LNCaP clone FGC (cell line): ENCODE measurements around the gene AGMAT.
"Not testable (repeated sequence)": the region's sequence is repeated elsewhere in the genome, so short reads cannot be mapped to it uniquely, and the experiment has no call there.

Source experiments
- DNase-seq: peaks from one replicate; pipeline ENCODE4 v3.0.0-alpha.2; 2011; ENCODE audit warnings: low read depth
- H3K4me3 ChIP-seq: 2 replicates; pipeline ENCODE4 v1.5.1; 2011; ENCODE audit warnings: mild to moderate bottlenecking, low read depth, low read length, control low read depth
- TF ChIP-seq, protein P1 (sequence below): IDR thresholded peaks from 2 replicates; pipeline ENCODE4 v1.5.1; 2012; ENCODE audit warnings: mild to moderate bottlenecking; ENCODE audit not compliant: control insufficient read depth, insufficient read depth; ENCODE audit errors: extremely low read depth

Gene AGMAT

DNA sequence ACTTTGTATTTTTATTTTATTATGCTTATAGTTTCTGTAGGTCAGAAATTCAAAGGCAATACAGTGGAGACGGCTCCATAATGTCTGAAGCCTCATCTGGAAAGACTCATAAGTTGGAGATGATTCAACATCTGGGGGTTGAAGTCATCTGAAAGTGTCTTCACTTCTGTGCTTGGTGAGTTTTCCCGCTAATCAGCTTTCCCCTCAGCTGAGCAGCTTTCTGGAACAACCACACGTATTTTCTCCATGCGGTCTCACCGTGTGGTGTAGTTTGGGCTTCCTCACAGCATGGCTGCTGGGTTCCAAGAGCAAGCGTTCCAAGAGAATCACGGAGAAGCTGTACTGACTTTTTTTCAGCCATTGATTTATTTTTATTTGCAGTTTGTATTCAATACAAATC, 24.8 kb upstream of the AGMAT start:
- no peak for DNase-seq
- H3K4me3 ChIP-seq, result no peak overlapping the region
- TF ChIP-seq, protein P1, sequence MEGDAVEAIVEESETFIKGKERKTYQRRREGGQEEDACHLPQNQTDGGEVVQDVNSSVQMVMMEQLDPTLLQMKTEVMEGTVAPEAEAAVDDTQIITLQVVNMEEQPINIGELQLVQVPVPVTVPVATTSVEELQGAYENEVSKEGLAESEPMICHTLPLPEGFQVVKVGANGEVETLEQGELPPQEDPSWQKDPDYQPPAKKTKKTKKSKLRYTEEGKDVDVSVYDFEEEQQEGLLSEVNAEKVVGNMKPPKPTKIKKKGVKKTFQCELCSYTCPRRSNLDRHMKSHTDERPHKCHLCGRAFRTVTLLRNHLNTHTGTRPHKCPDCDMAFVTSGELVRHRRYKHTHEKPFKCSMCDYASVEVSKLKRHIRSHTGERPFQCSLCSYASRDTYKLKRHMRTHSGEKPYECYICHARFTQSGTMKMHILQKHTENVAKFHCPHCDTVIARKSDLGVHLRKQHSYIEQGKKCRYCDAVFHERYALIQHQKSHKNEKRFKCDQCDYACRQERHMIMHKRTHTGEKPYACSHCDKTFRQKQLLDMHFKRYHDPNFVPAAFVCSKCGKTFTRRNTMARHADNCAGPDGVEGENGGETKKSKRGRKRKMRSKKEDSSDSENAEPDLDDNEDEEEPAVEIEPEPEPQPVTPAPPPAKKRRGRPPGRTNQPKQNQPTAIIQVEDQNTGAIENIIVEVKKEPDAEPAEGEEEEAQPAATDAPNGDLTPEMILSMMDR, result no peak

DNA sequence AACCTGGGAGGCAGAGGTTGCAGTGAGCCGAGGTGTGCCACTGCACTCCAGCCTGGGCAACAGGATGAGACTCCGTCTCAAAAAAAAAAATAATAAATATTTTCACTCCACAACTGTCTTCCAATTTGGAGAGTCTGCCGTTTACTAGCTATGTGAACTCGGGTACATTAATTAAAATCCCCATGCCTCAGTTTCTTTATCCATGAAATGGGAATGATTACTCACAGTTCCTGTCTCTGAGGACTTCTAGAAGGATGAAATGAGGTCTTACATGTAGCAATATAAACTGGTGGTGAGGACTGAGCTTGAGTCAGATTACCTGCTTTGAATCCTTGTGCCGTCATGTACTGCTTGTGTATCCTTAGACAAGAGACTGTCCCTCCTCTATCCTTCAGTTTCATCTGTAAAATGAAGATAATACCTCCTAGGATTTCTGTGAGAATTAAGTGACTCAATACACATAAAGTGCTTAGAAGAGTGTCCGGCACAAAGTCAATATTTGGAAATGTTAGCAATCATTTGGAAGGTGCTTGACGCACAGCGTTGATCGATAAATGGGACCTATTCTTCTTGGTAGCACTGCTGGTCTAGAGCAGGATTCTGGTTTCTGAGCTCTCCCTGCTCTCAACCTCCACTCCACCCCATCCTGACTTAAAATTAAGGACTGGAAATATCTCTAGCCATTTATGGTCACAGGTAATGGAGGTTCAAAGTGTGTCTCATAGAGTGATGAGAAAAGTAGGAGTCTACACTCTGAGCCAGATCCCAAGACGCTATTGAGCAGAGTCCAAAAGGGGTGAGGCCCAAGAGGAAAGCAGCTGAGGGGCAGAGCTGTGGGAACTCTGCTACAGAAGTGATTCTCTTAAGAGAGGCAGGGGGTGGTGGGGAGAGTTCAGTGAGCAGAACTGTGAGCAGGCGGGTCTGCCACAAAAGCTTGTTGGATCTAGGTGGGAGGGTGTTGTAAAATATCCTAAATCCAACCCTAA, 20.8 kb upstream of the AGMAT start:
- no peak for DNase-seq
- no peak overlapping the region for H3K4me3 ChIP-seq
- TF ChIP-seq, protein P1, result no peak

DNA sequence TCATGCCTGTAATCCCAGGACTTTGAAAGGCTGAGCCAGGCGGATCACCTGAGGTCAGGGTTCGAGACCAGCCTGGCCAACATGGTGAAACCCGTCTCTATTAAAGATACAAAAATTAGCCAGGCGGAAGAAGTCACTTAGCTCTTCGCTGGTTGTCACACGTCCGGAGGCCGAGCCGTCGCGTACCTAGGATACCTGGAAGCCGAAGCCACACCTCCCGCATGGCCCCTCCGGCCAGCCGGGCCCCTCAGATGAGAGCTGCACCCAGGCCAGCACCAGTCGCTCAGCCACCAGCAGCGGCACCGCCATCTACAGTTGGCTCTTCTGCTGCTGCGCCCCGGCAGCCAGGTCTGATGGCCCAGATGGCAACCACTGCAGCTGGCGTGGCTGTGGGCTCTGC, 19.5 kb upstream of the AGMAT start:
- DNase-seq, H3K4me3 ChIP-seq: not testable (repeated sequence)

DNA sequence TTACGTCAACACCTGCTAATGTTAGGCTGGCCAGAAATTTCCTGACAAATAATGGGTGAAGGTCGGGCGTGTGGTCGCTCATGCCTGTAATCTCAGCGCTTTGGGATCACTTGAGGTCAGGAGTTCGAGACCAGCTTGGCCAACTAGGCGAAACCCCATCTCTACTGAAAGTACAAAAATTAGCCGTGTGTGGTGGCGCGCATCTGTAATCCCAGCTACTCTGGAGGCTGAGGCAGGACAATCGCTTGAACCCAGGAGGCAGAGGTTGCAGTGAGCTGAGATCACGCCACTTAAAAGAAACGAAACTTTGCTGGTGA, 19.1 kb upstream of the AGMAT start:
- H3K4me3 ChIP-seq, DNase-seq: not testable (repeated sequence)

DNA sequence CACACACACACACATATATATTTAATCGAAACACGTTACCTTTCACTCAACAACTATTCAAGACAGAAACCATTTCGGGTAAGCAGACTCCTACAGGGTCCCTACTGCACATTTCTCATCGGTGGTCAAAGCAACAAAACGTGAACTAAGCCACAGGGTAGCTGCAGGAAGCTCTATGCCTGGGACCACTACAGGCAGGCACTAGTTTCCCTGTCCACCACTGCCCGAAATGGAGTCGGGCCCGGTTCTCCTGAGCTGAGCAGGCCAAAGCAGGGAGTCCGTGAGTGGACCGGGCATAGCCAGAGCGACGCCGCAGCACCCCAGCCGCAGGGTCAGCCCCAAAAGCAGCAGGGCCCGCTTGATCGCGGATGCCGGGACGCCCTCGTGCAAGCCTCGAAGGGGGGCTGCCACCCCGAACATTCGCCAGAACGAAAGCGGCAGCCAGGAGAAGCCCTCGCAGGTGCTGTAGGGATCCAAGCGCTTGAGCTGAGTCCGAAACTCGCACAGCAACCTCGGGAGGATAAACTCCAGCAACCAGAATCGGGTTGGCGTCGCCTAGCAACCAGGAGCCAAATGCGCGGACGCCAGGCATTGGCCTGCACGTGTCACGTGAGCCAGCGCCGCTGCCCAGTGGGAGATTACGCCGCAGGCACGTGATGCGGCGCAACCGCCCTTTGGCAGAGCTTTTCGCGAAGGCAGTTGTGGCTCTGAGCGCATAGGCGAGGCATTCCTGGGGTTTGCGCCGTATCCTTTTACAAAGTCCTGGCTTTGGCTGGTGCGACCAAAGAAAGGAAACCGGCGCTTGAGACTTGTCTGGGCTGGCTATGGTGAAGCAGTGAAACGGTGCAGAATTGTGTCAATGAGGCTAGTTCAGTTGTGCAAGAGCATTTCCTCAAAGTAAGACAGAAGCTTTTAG, 18.5 kb upstream of the AGMAT start:
- no peak for DNase-seq
- TF ChIP-seq, protein P1, result no peak
- H3K4me3 ChIP-seq, result no peak overlapping the region

DNA sequence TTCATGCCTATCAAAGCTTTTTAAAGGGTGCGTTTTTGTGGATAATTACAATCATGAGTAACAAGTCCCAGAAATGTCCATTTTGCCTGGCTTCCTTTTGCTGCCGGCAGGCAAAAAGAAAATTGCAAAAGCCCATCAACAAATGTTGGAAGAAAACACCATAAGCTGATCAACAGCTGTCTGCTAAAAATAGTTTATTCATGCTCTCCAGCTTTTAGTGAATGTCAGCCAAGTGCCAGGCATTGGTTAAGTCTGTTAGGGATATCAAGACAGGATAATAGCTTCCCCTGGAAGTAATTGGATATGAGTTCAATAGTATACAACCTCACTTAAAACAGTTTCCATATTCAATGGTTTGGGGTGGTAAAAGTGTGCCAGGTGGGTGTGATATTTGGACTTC, 13.6 kb upstream of the AGMAT start:
- H3K4me3 ChIP-seq, result no peak overlapping the region
- TF ChIP-seq, protein P1, result no peak
- DNase-seq, result no peak

DNA sequence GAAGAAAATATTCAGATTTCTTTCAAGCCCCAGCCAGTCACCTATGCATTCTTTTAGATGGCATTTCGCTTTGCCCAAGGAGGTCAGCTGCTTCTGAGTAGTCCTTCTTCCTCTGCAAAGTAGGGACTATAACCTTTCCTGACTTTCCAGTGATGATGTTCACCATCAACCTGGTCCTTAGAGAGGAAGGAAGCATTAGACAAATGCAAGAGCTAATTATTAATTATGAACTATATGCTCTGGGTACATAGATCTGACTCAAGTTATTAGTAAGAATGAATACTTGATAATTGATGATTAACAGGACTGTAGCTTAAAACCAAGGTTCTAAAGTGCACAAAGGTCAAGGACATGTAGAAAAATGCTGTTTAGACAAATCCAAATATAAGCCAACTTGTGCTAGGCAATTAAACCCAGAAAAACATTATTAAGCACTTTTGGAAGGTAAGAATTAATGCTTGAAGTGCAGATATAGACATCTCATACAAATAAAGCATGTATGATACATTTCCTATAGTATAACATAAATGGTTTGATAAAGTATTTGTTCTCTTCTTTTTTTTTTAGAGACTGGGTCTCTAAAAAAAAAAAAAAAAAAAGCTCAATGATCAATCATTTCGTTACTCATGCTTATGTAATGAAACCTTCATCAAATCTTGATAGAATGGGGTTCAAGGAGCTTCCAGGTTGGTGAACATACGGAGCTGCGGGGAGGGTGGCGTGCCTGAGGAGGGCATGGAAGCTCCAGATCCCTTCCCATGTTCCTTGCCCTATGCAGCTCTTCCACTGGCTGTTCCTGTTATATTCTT, 11.2 kb upstream of the AGMAT start:
- DNase-seq, result no peak

More for the DNA sequence above, 11.2 kb upstream of the AGMAT start:
- TF ChIP-seq, protein P1, result no peak
- no peak overlapping the region for H3K4me3 ChIP-seq
